NCI-H2107 treated with DMSO at 0.1 percent for 48 hours (cell line): ENCODE data around the gene C11orf91.

Experiments used
- DNase-seq: peaks from one replicate; lab custom pipeline; 2025; ENCODE audit not compliant: unreplicated experiment; lab: John Stamatoyannopoulos, UW

Gene C11orf91

GRCh38 chr11:33652431-33652830 is 48.2 kb downstream of the C11orf91 start:
- no peak for DNase-seq

GRCh38 chr11:33651990-33652389 is 48.6 kb downstream of the C11orf91 start:
- no peak for DNase-seq

- DNase-seq = no peak
These were observed 49.1 kb downstream of the C11orf91 start for GRCh38 chr11:33651555-33651954.

- DNase-seq = no peak
These were observed 50.7 kb downstream of the C11orf91 start for GRCh38 chr11:33649944-33650343.
